ENCODE data around the gene TESK1. TPM values are rescaled to one million over a fixed set of nuclear protein-coding genes. Genes with fewer than 3 reads are reported as not detected.
"Not testable (repeated sequence)": the region's sequence is repeated elsewhere in the genome, so short reads cannot be mapped to it uniquely, and the experiment has no call there.

TESK1 gene
- total and polyA plus RNA-seq, 2 of the 4 experiments (the other 2 are of a cell fraction) = 3.4 to 21.0 TPM

DNA sequence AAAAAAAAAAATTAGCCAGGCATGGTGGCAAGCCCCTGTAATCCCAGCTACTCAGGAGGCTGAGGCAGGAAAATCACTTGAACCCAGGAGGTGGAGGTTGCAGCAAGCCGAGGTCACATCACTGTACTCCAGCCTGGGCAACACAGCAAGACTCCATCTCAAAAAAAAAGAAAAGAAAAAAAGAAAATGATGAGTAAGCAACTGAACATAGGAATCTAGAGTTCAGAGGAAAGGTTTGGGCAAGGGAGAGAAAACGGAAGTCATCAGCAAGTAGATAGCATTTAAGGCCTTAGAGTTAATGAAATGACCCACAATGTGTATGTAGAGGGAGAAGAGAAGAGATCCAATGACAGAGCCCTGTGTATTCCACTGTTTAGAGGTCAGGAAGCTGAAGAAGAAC lies 8.2 kb upstream of the TESK1 start:
- TF ChIP-seq MAFK (IDR thresholded peaks at IDR 0.05; ENCODE audit: low read depth, low read length) = peak; percentile 40
- H3K23ac ChIP-seq (ENCODE audit: low read depth, low read length); H3K9ac ChIP-seq (ENCODE audit: low read depth, low read length); H2AFZ ChIP-seq (replicated peaks; ENCODE audit: low read length, poor library complexity); in situ Hi-C loops (cut with MboI; ENCODE audit: low sequenced_read_pairs); H3K36me3 ChIP-seq (ENCODE audit: control insufficient read depth, insufficient read depth, low read length); intact Hi-C loops (cut with micrococcal nuclease); DNase-seq; H2BK120ac ChIP-seq (ENCODE audit: low read depth, low read length); H3K18ac ChIP-seq (ENCODE audit: low read depth, low read length); BruUV-seq (replicated peaks); ATAC-seq (ENCODE audit: low read depth); CTCF ChIA-PET; H4K5ac ChIP-seq (ENCODE audit: low read depth, low read length); H4K20me1 ChIP-seq (ENCODE audit: insufficient read depth, low read length); H4K91ac ChIP-seq (ENCODE audit: insufficient read depth, low read depth, low read length); dilution Hi-C loops (cut with HindIII; ENCODE audit: low sequenced_read_pairs, unreplicated experiment); H3K56ac ChIP-seq (ENCODE audit: extremely low read depth, insufficient read depth, low read length); H4K8ac ChIP-seq (ENCODE audit: low read depth in 2 of 2, low read length in 2 of 2); H2AK5ac ChIP-seq (ENCODE audit: low read depth, low read length); H3K79me1 ChIP-seq (ENCODE audit: low read depth in 1 of 2, low read length in 2 of 2); H2BK5ac ChIP-seq (ENCODE audit: low read depth, low read length, poor library complexity, severe bottlenecking); H2AK9ac ChIP-seq (replicated peaks; ENCODE audit: low read depth, low read length, poor library complexity); H3K27me3 ChIP-seq (ENCODE audit: control insufficient read depth, insufficient read depth, low read length); H3K14ac ChIP-seq (replicated peaks; ENCODE audit: low read depth, low read length); H3K4me2 ChIP-seq (ENCODE audit: low read depth, low read length); H3K4ac ChIP-seq (ENCODE audit: low read depth, low read length); POLR2A ChIA-PET (ENCODE audit: unreplicated experiment); H3K9me1 ChIP-seq (ENCODE audit: insufficient read depth, low read length); H3K4me1 ChIP-seq (ENCODE audit: control insufficient read depth, insufficient read depth, low read length); H3K27ac ChIP-seq (ENCODE audit: insufficient read depth, low read length); H2BK15ac ChIP-seq (ENCODE audit: low read depth, low read length); H2BK20ac ChIP-seq (ENCODE audit: low read depth, low read length); H3K4me3 ChIP-seq (ENCODE audit: insufficient read depth, low read depth, low read length): not testable (repeated sequence)
- 63% methylated on average over 1 of the region's 2 CpGs; no CpG with 5 or more reads in 1 of the 2 experiments for WGBS, 2 experiments (ENCODE audit: extremely low coverage in 2 of 2, insufficient read length in 1 of 2)
- peaks cover 16% of the 10 kb centered on the region for H3K9me3 ChIP-seq (ENCODE audit: control insufficient read depth, insufficient read depth, low read length)

All from IMR-90 (cell line).